ENCODE results near the gene UBXN6. TPM values are rescaled to one million over a fixed set of nuclear protein-coding genes. Genes with fewer than 3 reads are reported as not detected.
A peak's percentile ranks its signal among the peaks of the same experiment; 100 is the strongest.

The UBXN6 gene
- total and polyA plus RNA-seq, 11 donors: 75.1 to 137 (median 113) TPM

GRCh38 chr19:4432918-4433506 lies 24.6 kb downstream of the UBXN6 start:
- TF ChIP-seq POLR2A (IDR thresholded peaks at IDR 0.05) (no peak), CTCF (IDR thresholded peaks at IDR 0.05) (no peak)
- ATAC-seq: no peak

GRCh38 chr19:4431808-4432674 lies 25.6 kb downstream of the UBXN6 start:
- DNase-seq (peak in 2 of 5 donors; percentile 48 to 61), ATAC-seq (peak in 3 of 4 donors; percentile 36 to 78 (median 63))
- H3K9me3 ChIP-seq: no peaks in the 10 kb centered on the region
- H3K4me3 ChIP-seq: peak overlapping the region in 1 of 12 donors; percentile 8
- peak overlapping the region in 3 of 12 donors; percentile 10 to 68 (median 24) for H3K27ac ChIP-seq
- TF ChIP-seq CTCF (IDR thresholded peaks at IDR 0.05) (no peak), POLR2A (IDR thresholded peaks at IDR 0.05) (no peak)
- peaks cover 0 to 22% (median 0%) of the 10 kb centered on the region in 12 donors for H3K4me1 ChIP-seq
- H3K27me3 ChIP-seq: no peaks in the 10 kb centered on the region
- H3K36me3 ChIP-seq: peaks cover 0 to 51% (median 17%) of the 10 kb centered on the region in 9 donors
- intact Hi-C loops (cut with DNase I): no loop called here
- 87 to 94% (median 89%) methylated on average over 26 of the region's 26 CpGs for WGBS, 4 donors

More at GRCh38 chr19:4432918-4433506, 24.6 kb downstream of the UBXN6 start:
- Histone ChIP-seq H3K4me1 (peaks cover 0 to 22% (median 0%) of the 10 kb centered on the region in 12 donors), H3K27ac (no peak overlapping the region), H3K9me3 (no peaks in the 10 kb centered on the region), H3K4me3 (no peak overlapping the region), H3K36me3 (peaks cover 0 to 51% (median 17%) of the 10 kb centered on the region in 9 donors), H3K27me3 (no peaks in the 10 kb centered on the region)
- 95 to 96% (median 95%) methylated on average over 25 to 28 of the region's 28 CpGs for WGBS, 4 donors
- intact Hi-C loops (cut with DNase I): no loop called here
- peak in 1 of 5 donors; percentile 48 for DNase-seq

GRCh38 chr19:4431296-4431695 lies 26.3 kb downstream of the UBXN6 start:
- TF ChIP-seq POLR2A (IDR thresholded peaks at IDR 0.05) (no peak), CTCF (IDR thresholded peaks at IDR 0.05) (no peak)
- Histone ChIP-seq H3K9me3 (no peaks in the 10 kb centered on the region), H3K27me3 (no peaks in the 10 kb centered on the region), H3K27ac (peak overlapping the region in 3 of 12 donors; percentile 10 to 68 (median 24)), H3K36me3 (peaks cover 0 to 51% (median 17%) of the 10 kb centered on the region in 9 donors), H3K4me1 (peaks cover 0 to 22% (median 0%) of the 10 kb centered on the region in 12 donors), H3K4me3 (no peak overlapping the region)
- no peak for ATAC-seq
- 86 to 95% (median 89%) methylated on average over 9 of the region's 9 CpGs for WGBS, 4 donors
- peak in 1 of 5 donors; percentile 19 for DNase-seq
- intact Hi-C loops (cut with DNase I): no loop called here

- intact Hi-C loops (cut with DNase I): no loop called here
- Histone ChIP-seq H3K27me3 (no peaks in the 10 kb centered on the region), H3K9me3 (no peaks in the 10 kb centered on the region), H3K4me3 (no peak overlapping the region), H3K27ac (peak overlapping the region in 1 of 12 donors; percentile 68), H3K36me3 (peaks cover 0 to 51% (median 14%) of the 10 kb centered on the region in 9 donors), H3K4me1 (peaks cover 0 to 22% (median 0%) of the 10 kb centered on the region in 12 donors)
- WGBS, 4 donors: 91 to 95% (median 93%) methylated on average over 12 of the region's 12 CpGs
- peak in 2 of 4 donors; percentile 31 to 72 for ATAC-seq
- no peak for TF ChIP-seq POLR2A (IDR thresholded peaks at IDR 0.05)
- no peak for TF ChIP-seq CTCF (IDR thresholded peaks at IDR 0.05)
- DNase-seq: peak in 1 of 5 donors; percentile 28
Observed at GRCh38 chr19:4430760-4431159, 26.8 kb downstream of the UBXN6 start.

Data from heart left ventricle (tissue), 16 donors.